D721Med (cell line): ENCODE data around the gene LRIT1.

Experiments used
- DNase-seq: peaks from one replicate; pipeline ENCODE4 v3.0.0; 2011; ENCODE audit warnings: low spot score; ENCODE audit not compliant: insufficient read length
- FAIRE-seq: peaks from 2 replicates; lab custom pipeline; 2011; peaks lifted over from hg19 to GRCh38; lab: Jason Lieb, UNC
- TF ChIP-seq, protein P1 (sequence below): IDR thresholded peaks from 2 replicates; pipeline ENCODE4 v1.5.1; 2012; ENCODE audit warnings: mild to moderate bottlenecking, control low read depth; ENCODE audit not compliant: insufficient read depth; ENCODE audit errors: missing control alignments

The LRIT1 gene

DNA sequence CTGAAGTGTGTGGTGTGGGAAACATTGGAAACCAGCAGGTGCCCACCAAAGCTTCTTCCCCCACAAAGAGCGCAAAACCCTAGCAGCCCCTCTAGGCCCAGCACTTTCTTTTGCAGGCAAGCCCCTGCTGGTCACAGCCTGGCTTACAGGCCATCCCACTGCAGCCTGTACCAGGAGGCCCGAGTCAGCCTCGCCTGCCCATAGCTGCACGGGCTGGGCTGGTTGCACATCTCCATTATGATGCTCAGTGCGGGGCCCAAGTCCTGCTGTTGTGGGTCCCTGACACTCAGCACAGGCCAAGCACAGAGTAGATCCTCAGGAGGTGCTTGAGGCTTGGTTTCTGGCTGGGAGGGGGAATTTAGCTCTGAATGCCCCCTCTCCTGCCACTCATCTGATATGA, 39.0 kb downstream of the LRIT1 start:
- no peak for FAIRE-seq
- TF ChIP-seq, protein P1, sequence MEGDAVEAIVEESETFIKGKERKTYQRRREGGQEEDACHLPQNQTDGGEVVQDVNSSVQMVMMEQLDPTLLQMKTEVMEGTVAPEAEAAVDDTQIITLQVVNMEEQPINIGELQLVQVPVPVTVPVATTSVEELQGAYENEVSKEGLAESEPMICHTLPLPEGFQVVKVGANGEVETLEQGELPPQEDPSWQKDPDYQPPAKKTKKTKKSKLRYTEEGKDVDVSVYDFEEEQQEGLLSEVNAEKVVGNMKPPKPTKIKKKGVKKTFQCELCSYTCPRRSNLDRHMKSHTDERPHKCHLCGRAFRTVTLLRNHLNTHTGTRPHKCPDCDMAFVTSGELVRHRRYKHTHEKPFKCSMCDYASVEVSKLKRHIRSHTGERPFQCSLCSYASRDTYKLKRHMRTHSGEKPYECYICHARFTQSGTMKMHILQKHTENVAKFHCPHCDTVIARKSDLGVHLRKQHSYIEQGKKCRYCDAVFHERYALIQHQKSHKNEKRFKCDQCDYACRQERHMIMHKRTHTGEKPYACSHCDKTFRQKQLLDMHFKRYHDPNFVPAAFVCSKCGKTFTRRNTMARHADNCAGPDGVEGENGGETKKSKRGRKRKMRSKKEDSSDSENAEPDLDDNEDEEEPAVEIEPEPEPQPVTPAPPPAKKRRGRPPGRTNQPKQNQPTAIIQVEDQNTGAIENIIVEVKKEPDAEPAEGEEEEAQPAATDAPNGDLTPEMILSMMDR = no peak
- DNase-seq = no peak

DNA sequence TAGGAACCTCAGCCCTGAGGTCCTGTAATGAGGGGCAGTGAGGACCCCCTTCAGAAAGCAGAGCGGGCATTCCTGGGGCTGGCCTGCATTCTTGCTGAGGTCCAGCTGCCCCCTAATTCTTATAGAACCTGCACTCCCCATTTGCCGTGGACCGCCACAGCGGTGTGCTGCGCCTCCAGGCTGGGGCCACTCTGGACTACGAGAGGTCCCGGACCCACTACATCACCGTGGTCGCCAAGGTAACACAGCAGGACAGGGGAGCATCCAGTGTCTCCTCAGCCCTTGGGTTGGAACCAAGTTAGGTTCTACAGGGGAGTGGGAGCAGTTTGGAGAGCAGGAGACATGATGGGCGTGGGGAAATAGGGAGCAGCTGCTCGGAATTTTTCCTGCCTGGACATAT, 39.7 kb downstream of the LRIT1 start:
- DNase-seq (no peak), FAIRE-seq (no peak)
- TF ChIP-seq, protein P1 = no peak

DNA sequence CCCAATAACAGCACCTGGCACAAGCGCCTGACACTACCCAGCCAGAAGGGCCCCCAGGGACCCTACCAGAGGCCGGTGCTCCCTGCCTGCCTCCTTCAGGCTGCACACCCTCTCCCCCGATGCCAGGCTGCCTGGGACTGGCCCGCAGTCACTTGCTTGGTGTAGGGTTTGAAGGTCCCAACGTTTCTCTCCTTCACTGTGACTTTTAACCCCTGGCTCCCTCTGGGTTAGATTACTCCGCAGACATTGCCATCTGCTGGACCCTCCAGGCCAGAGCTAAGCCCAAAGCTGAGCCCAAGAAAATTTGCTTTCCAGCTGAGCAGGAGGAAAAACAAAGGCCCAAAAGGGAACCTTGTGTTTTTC, 40.1 kb downstream of the LRIT1 start:
- TF ChIP-seq, protein P1 = peak; percentile 6
- DNase-seq (no peak), FAIRE-seq (no peak)

DNA sequence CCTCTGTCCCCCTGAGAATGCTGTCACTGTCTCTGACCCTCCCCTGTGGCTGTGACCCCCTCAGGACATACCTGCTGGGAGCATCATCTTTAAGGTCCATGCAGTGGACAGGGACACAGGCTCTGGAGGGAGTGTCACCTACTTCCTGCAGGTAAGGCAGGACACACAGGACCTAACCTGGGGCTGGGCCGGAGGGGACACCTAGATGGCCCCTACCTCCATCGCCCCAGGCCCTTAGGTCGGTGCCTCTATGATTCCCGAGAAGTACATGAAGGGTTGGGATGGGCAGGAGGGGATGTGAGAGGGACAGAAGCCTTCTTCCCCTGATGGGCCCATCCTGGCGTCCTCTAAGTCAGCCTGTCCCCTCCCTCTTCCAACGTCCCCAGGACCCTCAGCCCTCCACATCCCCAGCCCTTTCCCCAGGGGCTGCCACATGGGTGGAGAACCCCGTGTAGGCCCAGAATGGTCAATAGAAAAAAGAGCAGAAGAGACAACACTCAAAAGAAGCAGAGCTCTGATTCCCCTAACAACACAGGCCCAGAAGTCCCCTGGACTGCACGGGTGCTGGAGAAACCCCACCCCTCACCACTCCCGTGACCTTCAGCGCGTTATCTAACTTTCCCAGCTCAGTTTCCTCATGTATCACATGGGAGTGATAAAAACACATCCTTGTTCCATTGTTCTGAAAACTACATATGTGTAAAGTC, 40.7 kb downstream of the LRIT1 start:
- FAIRE-seq (no peak), DNase-seq (no peak)

DNA sequence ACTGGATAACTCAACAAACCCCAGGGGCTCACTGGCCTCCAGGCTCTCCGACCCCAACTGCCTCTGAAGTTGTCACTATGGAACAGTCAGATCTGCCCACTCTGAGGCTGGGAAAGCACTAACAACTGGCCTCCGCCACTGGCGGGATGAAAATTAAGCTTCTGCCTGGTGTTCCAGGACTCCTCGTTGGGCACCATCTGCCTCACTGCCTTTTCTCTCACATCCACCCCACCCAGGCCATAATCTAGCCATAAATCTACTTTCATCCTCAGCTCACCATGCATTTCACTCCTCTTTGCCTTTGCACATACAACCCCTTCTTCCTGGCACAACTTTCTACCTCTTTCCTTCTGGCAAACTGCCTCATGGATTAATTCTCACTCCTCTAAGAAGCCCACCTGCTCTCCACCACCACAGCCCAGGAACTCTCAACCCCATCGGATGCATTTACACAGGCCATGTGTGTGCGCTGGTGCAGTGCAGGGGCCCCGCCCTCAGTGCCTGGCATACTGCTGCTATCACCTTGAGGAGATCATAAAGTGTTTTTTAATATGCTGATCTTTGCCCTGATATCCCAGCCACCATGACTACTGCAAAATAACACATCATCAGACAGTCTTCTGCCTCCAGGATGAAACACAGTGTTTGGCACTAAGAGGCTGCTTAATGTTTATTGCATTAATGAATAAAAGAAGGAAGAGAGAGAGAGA, 43.0 kb downstream of the LRIT1 start:
- DNase-seq = peak; percentile 49
- TF ChIP-seq, protein P1 = no peak
- no peak for FAIRE-seq

More for the DNA sequence above, 40.7 kb downstream of the LRIT1 start:
- TF ChIP-seq, protein P1 = no peak

DNA sequence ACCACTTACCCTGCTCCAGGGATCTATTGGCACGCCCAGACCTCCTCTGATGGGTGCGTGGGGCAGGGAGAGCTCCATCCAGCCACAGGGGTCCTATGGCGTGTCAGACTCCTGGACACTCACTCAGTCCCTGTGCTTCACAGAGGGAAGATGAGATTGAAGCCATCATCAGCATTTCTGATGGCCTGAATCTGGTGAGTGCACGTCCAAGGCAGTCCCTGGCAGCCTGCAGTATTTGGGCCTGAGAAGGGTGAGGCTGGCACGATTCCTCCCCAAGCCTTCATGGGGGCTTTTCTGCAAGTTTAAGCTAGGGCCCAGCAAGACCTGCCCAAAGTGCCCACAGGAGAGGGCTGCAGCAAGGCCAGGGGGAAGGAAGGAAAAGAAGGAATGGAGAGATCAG, 43.7 kb downstream of the LRIT1 start:
- TF ChIP-seq, protein P1 = no peak
- no peak for DNase-seq
- no peak for FAIRE-seq

DNA sequence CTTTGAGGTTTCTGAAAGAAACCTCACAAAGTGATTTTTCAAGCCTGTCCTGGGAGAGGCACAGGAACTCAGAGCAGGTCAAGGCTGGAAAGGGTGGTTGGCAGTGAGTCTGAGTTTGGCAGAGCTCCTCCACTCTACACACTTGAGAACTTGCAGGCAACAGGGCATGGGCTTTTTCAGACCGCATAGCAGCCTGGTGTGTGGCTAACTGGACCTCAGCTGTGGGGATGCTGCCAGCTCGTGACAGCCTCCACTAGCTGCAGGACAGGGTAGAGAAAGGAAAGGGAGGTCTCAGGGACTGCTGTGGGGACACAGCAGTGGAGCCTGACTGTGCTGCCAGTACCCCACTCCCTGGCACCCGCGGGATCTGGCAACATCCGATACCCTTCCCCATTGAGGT, 44.4 kb downstream of the LRIT1 start:
- DNase-seq (no peak), FAIRE-seq (no peak)
- TF ChIP-seq, protein P1 = no peak
